Stimulated activated CD8-positive, alpha-beta memory T cell treated with anti-CD3 and anti-CD28 coated beads, Interleukin-4, amount 100 ng/mL, for 48 hours (primary cell): ENCODE data around the gene PHF2.

Experiments
- DNase-seq: peaks from one replicate; pipeline ENCODE4 v3.0.0-alpha.2; 2020

Gene PHF2

DNA sequence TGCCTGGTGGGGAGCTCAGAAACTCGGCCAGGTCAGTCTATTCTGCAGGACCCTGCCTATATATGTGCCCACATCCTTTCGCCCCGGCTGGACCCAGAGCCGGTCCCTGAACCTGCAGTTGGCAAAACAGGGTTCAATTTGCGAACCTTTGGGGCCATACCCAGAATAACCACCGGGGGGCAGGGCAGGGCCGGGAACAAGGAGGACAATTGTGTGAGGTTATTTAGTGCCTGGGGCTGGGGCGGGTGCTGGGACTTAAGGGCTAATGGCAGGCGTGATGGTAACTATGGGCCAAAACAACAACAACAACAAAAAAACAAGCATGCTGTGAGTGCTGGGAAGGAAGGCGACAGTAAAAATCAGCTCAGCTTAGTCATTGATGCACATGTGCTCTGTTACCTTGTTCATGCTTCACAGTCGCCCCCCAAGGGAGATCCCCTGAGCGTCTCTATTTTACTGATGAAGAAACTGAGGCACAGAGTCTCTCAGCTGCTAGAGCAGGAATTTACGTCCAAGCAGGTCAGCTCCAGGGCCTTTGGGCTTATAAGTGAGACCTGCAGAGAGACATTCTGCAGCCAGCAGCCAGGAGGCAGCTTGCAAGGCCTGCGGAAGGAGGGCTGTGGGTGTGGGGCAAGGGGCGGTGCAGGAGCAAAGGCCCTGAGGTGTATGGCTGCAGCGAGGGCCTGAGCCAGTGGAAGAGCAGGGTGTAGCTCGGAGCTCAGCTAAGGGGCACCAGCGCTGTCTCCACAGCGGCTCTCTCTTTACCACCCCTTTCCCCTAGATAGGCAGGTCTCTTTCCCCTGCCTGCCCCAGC is 106.0 kb downstream of the PHF2 start:
- DNase-seq, result peak; percentile 88

GRCh38 chr9:93683331-93684134 is 107.1 kb downstream of the PHF2 start:
- DNase-seq, result peak; percentile 17

GRCh38 chr9:93684161-93684765 is 107.9 kb downstream of the PHF2 start:
- peak; percentile 7 for DNase-seq

- peak; percentile 16 for DNase-seq
These were observed 108.6 kb downstream of the PHF2 start for GRCh38 chr9:93684806-93685543.

GRCh38 chr9:93686127-93686879 is 109.9 kb downstream of the PHF2 start:
- DNase-seq, result peak; percentile 9

- no peak for DNase-seq
These were observed 110.5 kb downstream of the PHF2 start for GRCh38 chr9:93686880-93687236.

DNA sequence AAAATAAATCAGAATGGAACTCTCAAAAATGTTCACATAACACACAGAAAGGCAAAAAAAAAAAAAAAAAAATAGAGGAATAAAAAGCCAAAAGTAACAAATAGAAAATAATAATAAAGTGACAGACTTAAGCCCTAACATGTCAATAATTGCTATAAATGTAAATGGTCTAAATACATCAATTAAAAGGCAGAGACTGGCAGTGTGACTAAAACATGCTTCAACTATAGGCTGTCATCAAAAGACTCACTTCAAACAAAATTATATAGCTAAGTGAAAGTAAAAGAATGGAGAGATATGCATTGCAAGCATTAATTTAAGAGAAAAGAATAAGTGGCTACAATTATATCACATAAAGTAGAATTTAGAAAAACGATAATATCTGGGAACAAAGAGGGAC is 114.2 kb downstream of the PHF2 start:
- DNase-seq, result no peak

DNA sequence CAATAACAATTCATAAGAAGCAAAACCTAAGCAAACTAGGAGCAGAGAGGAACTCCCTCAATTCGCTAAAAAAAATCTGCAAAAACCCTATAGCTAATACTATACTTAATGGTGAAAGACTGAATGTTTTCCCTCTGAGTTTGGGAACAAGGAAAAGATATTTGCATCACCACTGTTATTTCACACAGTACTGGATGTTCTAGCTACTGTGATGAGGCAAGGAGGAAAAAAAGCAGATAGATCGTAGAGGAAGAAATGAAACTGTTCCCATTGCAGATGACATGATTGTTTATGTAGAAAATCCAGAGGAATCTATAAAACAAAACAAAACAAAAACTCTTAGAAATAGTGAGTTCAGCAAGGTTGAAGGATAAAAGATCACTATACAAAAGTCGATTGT is 116.7 kb downstream of the PHF2 start:
- no peak for DNase-seq

DNA sequence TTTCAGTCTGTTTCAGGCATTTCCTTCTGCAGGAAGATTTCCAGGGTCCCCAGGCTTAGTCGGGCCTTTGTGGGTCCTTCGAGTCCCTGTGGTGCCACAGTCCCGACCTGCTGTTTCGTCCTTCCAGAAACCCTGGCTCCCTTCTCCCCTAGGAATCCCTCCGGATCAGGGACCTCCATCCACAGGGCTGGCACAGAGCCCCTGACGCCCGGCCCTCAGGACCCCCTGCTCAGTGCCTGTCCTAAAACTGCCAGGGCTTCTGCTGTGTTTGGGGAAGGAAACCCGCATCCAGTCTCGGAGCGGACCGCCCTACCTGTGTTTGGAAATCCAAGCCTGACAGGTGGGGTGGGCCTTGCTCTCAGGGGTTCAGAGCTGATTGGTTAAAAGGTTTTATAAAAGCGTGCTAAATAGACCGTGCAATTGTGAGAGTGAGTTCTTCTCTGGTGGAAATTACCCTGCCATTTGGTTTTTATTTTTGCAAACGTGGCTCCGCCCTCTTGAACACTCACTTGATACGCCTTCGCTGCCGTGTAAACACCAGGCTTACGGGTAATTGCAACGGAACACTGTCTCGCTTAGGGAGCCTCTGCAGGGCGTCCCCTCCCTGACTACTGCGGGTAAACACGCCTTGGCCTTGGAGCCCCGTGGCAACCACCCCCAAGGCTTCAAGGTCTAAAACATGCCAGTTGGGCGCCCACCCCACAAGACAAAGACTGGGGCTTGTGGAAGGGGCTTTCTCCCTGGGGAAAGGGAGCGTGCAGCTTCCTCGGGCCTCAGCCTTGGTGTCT is 121.2 kb downstream of the PHF2 start:
- DNase-seq, result peak; percentile 10

DNA sequence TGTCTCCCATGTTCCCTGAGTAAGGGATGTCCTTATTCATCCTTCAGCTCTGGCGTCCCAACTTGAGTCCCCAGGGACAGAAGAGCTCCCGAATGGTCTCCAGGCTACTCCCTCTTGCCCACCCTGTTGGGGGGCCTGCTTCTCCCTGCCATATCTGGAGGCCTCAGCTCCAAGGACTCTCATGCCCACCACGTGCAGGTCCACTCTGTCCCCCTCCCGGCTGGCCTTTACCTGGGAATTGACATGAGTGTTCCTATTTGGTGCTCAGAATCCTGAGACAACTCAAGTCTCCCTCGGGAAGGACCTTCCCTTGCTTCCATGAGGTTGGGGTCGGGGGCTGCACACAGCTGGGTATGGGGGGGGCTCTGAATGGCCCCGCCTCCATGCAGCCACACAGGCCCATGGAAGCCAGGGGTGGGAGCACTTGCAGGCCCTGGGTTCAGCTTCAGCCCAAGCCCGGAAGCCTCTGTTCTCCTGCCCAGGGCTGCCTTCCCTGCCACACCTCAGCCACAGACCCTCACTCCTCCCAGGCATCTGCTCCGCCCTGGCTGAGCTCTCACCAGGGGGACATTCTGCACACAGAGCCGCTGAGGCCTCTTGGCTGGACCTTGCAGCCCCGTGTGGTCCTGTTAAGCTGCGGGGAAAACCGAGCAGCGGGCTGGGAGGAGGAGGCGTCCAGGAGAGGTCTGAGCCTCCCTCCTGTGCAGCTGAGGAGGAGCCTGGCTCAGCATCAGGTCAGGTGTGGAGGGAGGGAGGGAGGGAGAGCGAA is 121.9 kb downstream of the PHF2 start:
- DNase-seq, result peak; percentile 16

GRCh38 chr9:93699650-93700049 is 123.3 kb downstream of the PHF2 start:
- no peak for DNase-seq

DNA sequence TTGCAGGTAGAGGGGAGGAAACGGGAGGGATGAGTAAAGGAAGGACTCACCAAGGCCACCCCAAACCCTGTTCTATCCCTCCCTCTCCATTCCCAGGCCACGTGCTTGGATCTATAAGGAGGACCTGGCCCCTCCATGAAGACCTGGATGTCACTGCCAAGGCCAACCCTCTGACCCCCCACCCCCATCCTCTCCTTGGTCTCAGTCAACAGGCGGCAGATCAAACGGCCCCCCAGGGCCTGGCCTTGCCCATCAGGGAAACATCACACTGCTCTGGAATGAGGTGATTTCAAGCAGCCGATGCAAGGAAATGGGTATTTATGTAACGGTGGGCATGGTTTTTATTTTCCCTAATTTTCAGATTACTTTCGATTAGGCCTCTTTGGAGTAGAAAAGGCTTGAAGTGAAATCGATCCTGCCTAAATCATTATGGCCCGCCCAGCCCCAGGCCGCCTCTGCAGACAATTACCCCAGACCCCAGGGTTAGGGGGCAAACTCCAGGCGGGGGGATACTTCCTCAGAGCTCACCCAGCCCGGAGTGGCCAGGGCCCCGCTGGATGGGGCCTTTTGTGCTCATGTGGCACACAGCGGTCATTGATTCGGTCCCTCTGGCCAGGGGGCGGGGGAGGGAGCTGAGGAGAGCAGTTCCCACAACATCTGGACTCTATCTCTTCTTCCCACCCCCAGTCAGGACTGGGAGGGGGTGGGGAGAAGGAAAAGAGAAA is 125.3 kb downstream of the PHF2 start:
- DNase-seq, result no peak

GRCh38 chr9:93702261-93702660 is 125.9 kb downstream of the PHF2 start:
- DNase-seq, result peak; percentile 17

DNA sequence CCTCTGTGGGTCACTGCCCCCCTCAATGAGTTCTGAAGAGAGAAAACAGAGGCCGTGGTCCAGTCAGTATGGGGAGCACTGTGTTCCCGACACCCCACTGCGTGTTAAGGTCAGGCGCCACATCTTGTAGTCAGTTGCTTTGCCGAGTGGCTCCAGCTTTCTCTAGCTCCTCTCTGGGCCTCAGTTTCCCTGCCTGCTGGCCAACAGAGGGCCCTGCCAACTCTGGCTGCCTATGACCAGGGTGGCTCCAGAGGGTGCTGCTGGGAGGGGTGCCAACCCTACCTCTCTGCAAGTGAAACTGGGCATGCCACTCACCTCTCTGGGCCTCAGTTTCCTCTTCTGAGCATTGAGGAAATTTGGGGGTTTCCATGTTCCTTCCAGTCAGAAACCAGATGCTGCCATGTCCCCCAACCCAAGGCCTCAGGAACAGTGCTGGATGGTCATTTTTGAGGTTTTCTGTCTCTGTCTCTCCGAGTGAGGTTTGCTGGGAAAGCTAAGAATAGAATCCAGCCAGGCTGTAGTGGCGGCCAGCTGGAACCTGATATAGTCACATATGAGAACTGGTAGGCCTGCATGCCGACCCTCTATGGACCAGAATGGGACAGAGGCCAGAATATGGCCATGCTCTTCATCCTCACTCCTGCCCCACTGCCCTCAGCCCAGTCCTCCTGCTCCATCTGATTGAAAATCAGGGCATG is 132.1 kb downstream of the PHF2 start:
- DNase-seq, result no peak

GRCh38 chr9:93708987-93709302 is 132.6 kb downstream of the PHF2 start:
- no peak for DNase-seq

- no peak for DNase-seq
These were observed 133.4 kb downstream of the PHF2 start for GRCh38 chr9:93709600-93710369.

DNA sequence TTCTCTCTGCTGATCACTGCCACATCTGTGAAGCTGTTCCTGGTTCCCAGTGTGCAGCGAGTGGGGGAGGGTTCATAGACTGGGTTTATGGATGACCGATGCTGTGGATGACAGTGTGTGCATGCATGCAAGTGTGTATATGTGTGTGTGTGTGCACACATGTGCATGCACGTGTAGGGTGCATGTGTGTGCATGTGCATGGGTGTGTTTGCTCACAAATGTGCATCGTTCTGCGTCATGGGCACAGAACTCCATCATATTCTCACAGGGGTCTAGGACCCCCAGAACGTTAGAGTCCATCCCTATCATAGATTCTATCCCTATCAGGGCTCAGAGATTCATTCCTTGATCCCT is 134.0 kb downstream of the PHF2 start:
- no peak for DNase-seq

DNA sequence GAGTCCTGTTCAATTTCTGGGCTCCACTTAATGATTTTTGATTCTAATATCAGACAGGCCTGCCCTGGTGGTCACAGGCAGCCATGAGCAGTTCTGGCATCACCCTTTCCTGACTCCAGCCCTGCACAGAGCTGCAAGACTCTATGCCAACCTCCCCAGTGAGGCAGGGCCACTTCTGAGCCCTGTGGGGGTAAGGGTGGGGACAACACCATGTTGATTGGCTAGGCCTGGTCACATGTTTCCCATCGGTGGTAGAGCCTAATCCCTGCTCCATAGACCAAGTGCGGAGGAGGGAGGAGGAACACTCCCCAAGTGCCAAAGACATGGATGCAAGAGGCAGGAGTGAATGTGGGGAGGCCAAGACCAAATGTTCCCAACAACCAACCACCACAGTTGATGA is 134.6 kb downstream of the PHF2 start:
- no peak for DNase-seq

DNA sequence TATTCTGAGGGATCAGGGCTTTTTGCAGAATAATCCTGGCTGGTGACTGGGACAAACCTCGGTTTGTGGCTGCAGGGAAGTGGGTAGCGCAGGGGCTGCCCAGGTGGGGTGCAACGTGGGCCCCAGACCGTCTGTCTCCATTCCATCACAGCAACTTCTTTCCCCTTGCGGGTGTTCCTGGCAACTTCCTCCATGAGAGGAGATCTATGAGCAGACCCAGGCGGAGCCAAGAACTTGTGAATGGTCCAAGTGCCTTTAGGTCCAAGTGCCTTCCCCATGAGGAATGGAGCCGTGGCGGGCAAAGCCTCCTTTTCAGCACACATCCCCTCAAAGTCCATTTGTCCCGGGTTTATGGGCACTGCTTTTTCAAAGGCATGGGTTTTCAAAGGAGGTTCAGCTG is 136.5 kb downstream of the PHF2 start:
- DNase-seq, result no peak
